Measurements from ENCODE around the gene NOP56. TPM values are rescaled to one million over a fixed set of nuclear protein-coding genes. Genes with fewer than 3 reads are reported as not detected.

Gene NOP56
- total RNA-seq, 1 donor from 2014 or later: 47.3 TPM

- peaks cover 6% of the 10 kb centered on the region for H3K36me3 ChIP-seq
- intact Hi-C loops (cut with micrococcal nuclease): no loop called here
- no peak overlapping the region for H3K27ac ChIP-seq (replicated peaks)
- H3K27me3 ChIP-seq (ENCODE audit: low read depth): no peaks in the 10 kb centered on the region
- H3K4me1 ChIP-seq: no peaks in the 10 kb centered on the region
- DNase-seq: no peak
- no peak for TF ChIP-seq CTCF (IDR thresholded peaks at IDR 0.05; ENCODE audit: borderline replicate concordance)
- no peaks in the 10 kb centered on the region for H3K9me3 ChIP-seq (replicated peaks)
- no peak overlapping the region for H3K4me3 ChIP-seq
Measured at GRCh38 chr20:2640260-2640659, 12.2 kb upstream of the NOP56 start.

- intact Hi-C loops (cut with micrococcal nuclease): no loop called here
- DNase-seq: no peak
- Histone ChIP-seq H3K27ac (replicated peaks) (no peak overlapping the region), H3K36me3 (peaks cover 6% of the 10 kb centered on the region), H3K4me1 (no peaks in the 10 kb centered on the region), H3K9me3 (replicated peaks) (no peaks in the 10 kb centered on the region), H3K27me3 (ENCODE audit: low read depth) (no peaks in the 10 kb centered on the region), H3K4me3 (no peak overlapping the region)
- no peak for TF ChIP-seq CTCF (IDR thresholded peaks at IDR 0.05; ENCODE audit: borderline replicate concordance)
Measured at GRCh38 chr20:2640899-2641298, 11.5 kb upstream of the NOP56 start.

GRCh38 chr20:2643708-2644107 lies 8.7 kb upstream of the NOP56 start:
- no peak overlapping the region for H3K4me3 ChIP-seq
- H3K9me3 ChIP-seq (replicated peaks): no peaks in the 10 kb centered on the region
- no peak for DNase-seq
- TF ChIP-seq CTCF (IDR thresholded peaks at IDR 0.05; ENCODE audit: borderline replicate concordance): no peak
- H3K4me1 ChIP-seq: no peaks in the 10 kb centered on the region
- H3K27me3 ChIP-seq (ENCODE audit: low read depth): no peaks in the 10 kb centered on the region
- H3K36me3 ChIP-seq: peaks cover 6% of the 10 kb centered on the region
- intact Hi-C loops (cut with micrococcal nuclease): no loop called here
- no peak overlapping the region for H3K27ac ChIP-seq (replicated peaks)

DNA sequence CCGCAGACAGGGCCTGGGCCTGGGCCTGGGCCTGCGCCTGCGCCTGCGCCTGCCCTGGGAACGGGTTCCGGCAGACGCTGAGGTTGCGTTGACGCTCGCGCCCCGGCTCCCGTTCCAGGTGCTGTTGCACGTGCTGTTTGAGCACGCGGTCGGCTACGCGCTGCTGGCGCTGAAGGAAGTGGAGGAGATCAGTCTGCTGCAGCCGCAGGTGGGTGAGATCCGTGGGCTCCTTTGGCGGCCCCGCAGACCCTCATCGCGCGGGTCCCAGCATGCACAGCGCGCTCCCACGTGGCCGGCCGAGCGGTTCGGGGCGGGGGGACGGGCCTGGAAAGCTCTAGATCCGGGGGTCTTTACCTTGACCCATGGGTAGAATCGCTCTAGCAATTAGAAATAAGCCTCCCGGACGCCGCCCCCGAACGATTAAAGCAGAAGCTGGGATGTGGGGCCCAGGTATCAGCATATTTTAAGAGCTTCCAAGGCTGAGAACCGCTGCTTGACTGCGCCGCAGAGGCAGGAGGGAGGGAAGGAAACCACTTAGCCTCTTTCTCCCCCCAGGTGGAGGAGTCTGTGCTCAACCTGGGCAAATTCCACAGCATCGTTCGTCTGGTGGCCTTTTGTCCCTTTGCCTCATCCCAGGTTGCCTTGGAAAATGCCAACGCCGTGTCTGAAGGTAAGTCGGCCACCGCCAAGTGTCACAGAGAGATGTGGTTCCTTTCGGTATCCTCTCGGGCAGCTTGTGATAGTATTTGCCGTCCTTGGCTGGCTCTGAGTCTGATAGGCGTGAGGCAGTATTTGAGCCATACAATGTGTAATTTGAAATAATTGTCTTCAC lies 508 bp downstream of the NOP56 start:
- H3K4me3 ChIP-seq: peak overlapping the region; percentile 95
- no peak for TF ChIP-seq CTCF (IDR thresholded peaks at IDR 0.05; ENCODE audit: borderline replicate concordance)
- peak; percentile 34 for DNase-seq
- intact Hi-C loops (cut with micrococcal nuclease): no loop called here
- no peaks in the 10 kb centered on the region for H3K27me3 ChIP-seq (ENCODE audit: low read depth)
- peak overlapping the region; percentile 98 for H3K27ac ChIP-seq (replicated peaks)
- peaks cover 35% of the 10 kb centered on the region for H3K4me1 ChIP-seq
- no peaks in the 10 kb centered on the region for H3K9me3 ChIP-seq (replicated peaks)
- H3K36me3 ChIP-seq: peaks cover 44% of the 10 kb centered on the region

DNA sequence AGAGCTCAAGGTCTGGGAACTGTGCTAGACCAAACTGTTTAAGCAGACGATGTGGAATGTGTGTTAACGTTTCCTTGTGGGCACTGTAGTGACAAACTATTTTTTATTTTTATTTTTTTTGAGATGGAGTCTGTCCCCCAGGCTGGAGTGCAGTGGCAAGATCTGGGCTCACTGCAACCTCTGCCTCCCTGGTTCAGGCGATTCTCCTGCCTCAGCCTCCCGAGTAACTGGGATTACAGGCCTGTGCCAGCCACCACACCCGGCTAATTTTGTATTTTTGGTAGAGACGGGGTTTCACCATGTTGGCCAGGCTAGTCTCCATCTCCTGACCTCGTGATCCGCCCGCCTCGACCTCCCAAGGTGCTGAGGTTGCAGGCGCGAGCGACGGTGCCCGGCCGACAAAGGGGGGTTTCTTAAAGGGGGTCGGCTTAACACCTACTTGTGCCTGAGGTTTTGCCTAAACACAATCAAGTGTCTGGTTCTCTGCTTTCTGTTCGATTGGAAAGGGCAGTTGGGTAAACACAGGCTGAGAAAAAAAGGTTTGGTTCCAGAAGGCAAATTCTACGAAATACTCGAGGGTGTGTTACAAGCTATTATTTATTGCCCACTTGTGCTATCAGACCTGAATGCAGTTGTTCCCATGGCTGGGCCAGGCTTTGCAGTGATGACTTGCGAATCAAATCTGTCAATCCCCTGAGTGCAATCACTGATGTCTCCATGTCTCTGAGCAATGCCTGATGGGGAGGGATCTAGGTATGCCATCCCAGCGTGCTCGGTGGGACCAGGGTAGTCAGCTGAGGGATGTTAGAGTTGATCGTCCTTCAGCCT lies 1.3 kb downstream of the NOP56 start:
- intact Hi-C loops (cut with micrococcal nuclease): no loop called here
- peaks cover 52% of the 10 kb centered on the region for H3K36me3 ChIP-seq
- H3K27me3 ChIP-seq (ENCODE audit: low read depth): no peaks in the 10 kb centered on the region
- peak overlapping the region; percentile 95 for H3K4me3 ChIP-seq
- H3K27ac ChIP-seq (replicated peaks): peak overlapping the region; percentile 98
- H3K9me3 ChIP-seq (replicated peaks): no peaks in the 10 kb centered on the region
- TF ChIP-seq CTCF (IDR thresholded peaks at IDR 0.05; ENCODE audit: borderline replicate concordance): no peak
- no peak for DNase-seq
- peaks cover 35% of the 10 kb centered on the region for H3K4me1 ChIP-seq
